SK-N-MC (cell line): ENCODE results near the gene GARIN5A.

Experiments
- EZH2 ChIP-seq: fragments of 200-600 bp; sonication (generic); IDR thresholded peaks from one replicate; pipeline ENCODE4 v1.6.1; 2017; ENCODE audit warnings: antibody characterized with exemption
- POLR2AphosphoS5 ChIP-seq: IDR thresholded peaks from 2 replicates; pipeline ENCODE4 v1.6.1; 2012; ENCODE audit warnings: mild to moderate bottlenecking, low read depth, low read length, borderline replicate concordance

GRCh38 chr19:50511069-50511822 lies 34.6 kb upstream of the GARIN5A start, which contains the start of gene JOSD2:
- TF ChIP-seq POLR2AphosphoS5 = peak; percentile 61; the same call in 1 of the 2 replicates
- no peak for TF ChIP-seq EZH2
